IMR-90 (cell line): ENCODE data around the gene HPSE2. TPM values are rescaled to one million over a fixed set of nuclear protein-coding genes. Genes with fewer than 3 reads are reported as not detected.

Experiments
- ATAC-seq: fragments of 200-7000 bp; cut with Tn5 transposase; 2 replicates; pipeline ENCODE4 v1.9.1; 2020; ENCODE audit warnings: low read depth, mild to moderate bottlenecking, moderate library complexity
- BruUV-seq: library from RNA; stranded (reverse); fragments of 400-500 nt; replicated peaks from 2 replicates; lab custom pipeline; 2021; lab: Mats Ljungman, UMichigan
- CTCF ChIA-PET: fragments of 300-600 bp; formaldehyde crosslinking; extraction: SDS; loops from one replicate; lab custom pipeline; 2021; ENCODE audit warnings: antibody characterized with exemption; lab: Yijun Ruan, JAX
- POLR2A ChIA-PET: fragments of 300-600 bp; sonication (Branson Sonifier 250); formaldehyde crosslinking; loops from one replicate; lab custom pipeline; 2022; ENCODE audit warnings: antibody characterized with exemption; ENCODE audit not compliant: unreplicated experiment; lab: Charles Lee
- DNase-seq: peaks from one replicate; pipeline ENCODE4 v3.0.0; 2013
- H2AFZ ChIP-seq: replicated peaks from 2 replicates; pipeline ENCODE3; 2013; ENCODE audit warnings: low read length, mild to moderate bottlenecking; ENCODE audit not compliant: poor library complexity
- H2AK5ac ChIP-seq: 2 replicates; pipeline ENCODE4 v1.6.1; 2013; ENCODE audit warnings: low read depth, low read length, inconsistent platforms
- H2AK9ac ChIP-seq: replicated peaks from 2 replicates; pipeline ENCODE3; 2013; ENCODE audit warnings: mild to moderate bottlenecking, low read depth, low read length, moderate library complexity; ENCODE audit not compliant: poor library complexity
- H2BK120ac ChIP-seq: 2 replicates; pipeline ENCODE4 v1.6.1; 2013; ENCODE audit warnings: low read depth, low read length, inconsistent platforms
- H2BK15ac ChIP-seq: 3 replicates; pipeline ENCODE4 v1.6.1; 2013; ENCODE audit warnings: low read depth, low read length, inconsistent platforms
- H2BK20ac ChIP-seq: 2 replicates; pipeline ENCODE4 v1.6.1; 2013; ENCODE audit warnings: low read depth, mild to moderate bottlenecking, inconsistent platforms, low read length, moderate library complexity
- H2BK5ac ChIP-seq: 2 replicates; pipeline ENCODE4 v1.6.1; 2013; ENCODE audit warnings: mild to moderate bottlenecking, low read depth, low read length, inconsistent platforms; ENCODE audit not compliant: poor library complexity, severe bottlenecking
- H3K14ac ChIP-seq: replicated peaks from 2 replicates; pipeline ENCODE4 v1.6.1; 2013; ENCODE audit warnings: low read depth, low read length, inconsistent platforms
- H3K18ac ChIP-seq: 2 replicates; pipeline ENCODE4 v1.6.1; 2013; ENCODE audit warnings: low read depth, low read length, control low read depth
- H3K23ac ChIP-seq: 2 replicates; pipeline ENCODE4 v1.6.1; 2013; ENCODE audit warnings: low read depth, low read length, inconsistent platforms
- H3K27ac ChIP-seq: 2 replicates; pipeline ENCODE4 v1.5.1; 2013; ENCODE audit warnings: mild to moderate bottlenecking, control low read depth, low read length; ENCODE audit not compliant: insufficient read depth
- H3K27me3 ChIP-seq: 2 replicates; pipeline ENCODE4 v1.6.1; 2013; ENCODE audit warnings: low read length; ENCODE audit not compliant: control insufficient read depth, insufficient read depth
- H3K36me3 ChIP-seq: 2 replicates; pipeline ENCODE4 v1.6.1; 2013; ENCODE audit warnings: low read length, mixed read lengths; ENCODE audit not compliant: control insufficient read depth, insufficient read depth
- H3K4ac ChIP-seq: 2 replicates; pipeline ENCODE4 v1.6.1; 2013; ENCODE audit warnings: low read depth, low read length, inconsistent platforms
- H3K4me1 ChIP-seq: 2 replicates; pipeline ENCODE4 v1.6.1; 2013; ENCODE audit warnings: low read length, mixed read lengths; ENCODE audit not compliant: control insufficient read depth, insufficient read depth
- H3K4me2 ChIP-seq: 2 replicates; pipeline ENCODE4 v1.6.1; 2013; ENCODE audit warnings: low read depth, mild to moderate bottlenecking, control low read depth, low read length, moderate library complexity
- H3K4me3 ChIP-seq: 2 replicates; pipeline ENCODE4 v1.5.1; 2013; ENCODE audit warnings: low read depth, mild to moderate bottlenecking, control low read depth, low read length, moderate library complexity; ENCODE audit not compliant: insufficient read depth
- H3K56ac ChIP-seq: 2 replicates; pipeline ENCODE4 v1.6.1; 2013; ENCODE audit warnings: low read length, inconsistent platforms; ENCODE audit not compliant: insufficient read depth; ENCODE audit errors: extremely low read depth
- H3K79me1 ChIP-seq, 2 experiments: 2 replicates each; pipeline ENCODE4 v1.6.1; 2013; ENCODE audit warnings: low read length in 2 of 2, inconsistent platforms in 1 of 2, low read depth in 1 of 2
- H3K9ac ChIP-seq: 2 replicates; pipeline ENCODE4 v1.6.1; 2013; ENCODE audit warnings: low read depth, low read length, control low read depth
- H3K9me1 ChIP-seq: 2 replicates; pipeline ENCODE4 v1.6.1; 2013; ENCODE audit warnings: low read length, inconsistent platforms; ENCODE audit not compliant: insufficient read depth
- H3K9me3 ChIP-seq: 2 replicates; pipeline ENCODE4 v1.6.1; 2013; ENCODE audit warnings: low read length; ENCODE audit not compliant: control insufficient read depth, insufficient read depth
- H4K20me1 ChIP-seq: 2 replicates; pipeline ENCODE4 v1.6.1; 2013; ENCODE audit warnings: low read length, inconsistent platforms; ENCODE audit not compliant: insufficient read depth
- H4K5ac ChIP-seq: 2 replicates; pipeline ENCODE4 v1.6.1; 2013; ENCODE audit warnings: mild to moderate bottlenecking, low read depth, low read length, control low read depth
- H4K8ac ChIP-seq, 2 experiments: 2 replicates each; pipeline ENCODE4 v1.6.1; 2013; ENCODE audit warnings: low read depth in 2 of 2, low read length in 2 of 2, control low read depth in 1 of 2, inconsistent platforms in 1 of 2
- H4K91ac ChIP-seq: 2 replicates; pipeline ENCODE4 v1.6.1; 2013; ENCODE audit warnings: low read depth, low read length, inconsistent platforms; ENCODE audit not compliant: insufficient read depth
- BHLHE40 ChIP-seq: fragments of 150-350 bp; IDR thresholded peaks from 2 replicates; pipeline ENCODE4 v1.6.1; 2016; ENCODE audit warnings: mild to moderate bottlenecking, low read depth, low read length
- CHD1 ChIP-seq: IDR thresholded peaks from 2 replicates; pipeline ENCODE4 v1.6.1; 2012; ENCODE audit warnings: low read depth, low read length, improper control_type of control experiment
- FOS ChIP-seq: fragments of 150-350 bp; IDR thresholded peaks from 2 replicates; pipeline ENCODE4 v1.6.1; 2016; ENCODE audit warnings: low read depth, low read length
- POLR2A ChIP-seq: IDR thresholded peaks from 2 replicates; pipeline ENCODE4 v1.6.1; 2012; ENCODE audit warnings: mild to moderate bottlenecking, low read depth, low read length
- WGBS, 2 experiments: methylation state at CpG; one replicate each; pipeline versions ENCODE4 v1.1.5 to v1.1.7; 2013; ENCODE audit warnings: missing lambda C conversion rate in 2 of 2; ENCODE audit not compliant: insufficient read length in 1 of 2; ENCODE audit errors: extremely low coverage in 2 of 2; 5-methylcytosine and 5-hydroxymethylcytosine counted together
- dilution Hi-C: fragments of 300-500 bp; cut with HindIII; formaldehyde crosslinking; loops from one replicate; pipeline ENCODE4 v1.14.3; 2018; ENCODE audit warnings: low sequenced_read_pairs; ENCODE audit not compliant: unreplicated experiment
- in situ Hi-C: fragments of 300-500 bp; cut with MboI; formaldehyde crosslinking; loops from 3 replicates; pipeline ENCODE4 v1.14.3; 2019; ENCODE audit warnings: low sequenced_read_pairs, inconsistent platforms, mixed read lengths
- intact Hi-C: fragments of 100-400 bp; cut with micrococcal nuclease; formaldehyde crosslinking; loops from 2 replicates; pipeline ENCODE4 v1.10.0; 2022
- polyA plus RNA-seq, 3 experiments: library from polyadenylated mRNA; depleted of rRNA; stranded (reverse); fragments of >200 nt; gene quantifications; 2 replicates each; pipeline ENCODE4 v1.2.3, GENCODE V29; 2012; ENCODE audit warnings: low replicate concordance in 1 of 3
- total RNA-seq: library from RNA; depleted of rRNA; stranded (reverse); fragments of >200 nt; gene quantifications from 2 replicates; pipeline ENCODE4 v1.2.3, GENCODE V29; 2012

The HPSE2 gene
- total and polyA plus RNA-seq, 2 of the 4 experiments (the other 2 are of a cell fraction), result not detected

GRCh38 chr10:98582363-98582762 is 653.3 kb downstream of the HPSE2 start:
- ChIA-PET CTCF (no interaction called here), POLR2A (no interaction called here)
- no CpG with 5 or more reads among the region's 2 CpGs for WGBS, 2 experiments
- H2BK20ac ChIP-seq, result no peak overlapping the region
- H3K14ac ChIP-seq, result no peak overlapping the region
- H4K91ac ChIP-seq, result no peak overlapping the region
- no peak overlapping the region for H3K4me2 ChIP-seq
- no peak overlapping the region for H3K4ac ChIP-seq
- in situ Hi-C loops, result no loop called here
- no peak overlapping the region for H3K23ac ChIP-seq
- no peaks in the 10 kb centered on the region for H3K9me1 ChIP-seq
- H4K8ac ChIP-seq, result no peak overlapping the region
- DNase-seq, result no peak
- no peaks in the 10 kb centered on the region for H3K79me1 ChIP-seq
- H3K4me1 ChIP-seq, result no peaks in the 10 kb centered on the region
- no peaks in the 10 kb centered on the region for H3K9me3 ChIP-seq
- no peak overlapping the region for H3K56ac ChIP-seq
- no peak for ATAC-seq
- no peak overlapping the region for H3K4me3 ChIP-seq
- dilution Hi-C loops, result no loop called here
- H3K36me3 ChIP-seq, result no peaks in the 10 kb centered on the region
- no peak overlapping the region for H4K5ac ChIP-seq
- H3K27me3 ChIP-seq, result no peaks in the 10 kb centered on the region
- no peak overlapping the region for H3K27ac ChIP-seq
- H2AK9ac ChIP-seq, result no peak overlapping the region
- H3K9ac ChIP-seq, result no peak overlapping the region
- no peak overlapping the region for H2AFZ ChIP-seq
- TF ChIP-seq FOS (no peak), POLR2A (no peak), BHLHE40 (no peak), CHD1 (no peak)
- H4K20me1 ChIP-seq, result no peaks in the 10 kb centered on the region
- H3K18ac ChIP-seq, result no peak overlapping the region
- no TSS peak for BruUV-seq
- no peak overlapping the region for H2AK5ac ChIP-seq
- no peak overlapping the region for H2BK15ac ChIP-seq
- no peak overlapping the region for H2BK5ac ChIP-seq
- H2BK120ac ChIP-seq, result no peak overlapping the region
- intact Hi-C loops, result no loop called here
